ENCODE results near the gene MMAA. TPM values are rescaled to one million over a fixed set of nuclear protein-coding genes. Genes with fewer than 3 reads are reported as not detected.
"Not testable (repeated sequence)": the region's sequence is repeated elsewhere in the genome, so short reads cannot be mapped to it uniquely, and the experiment has no call there.

The MMAA gene
- polyA plus RNA-seq, 1 donor from 2014 or later: 7.9 TPM

DNA sequence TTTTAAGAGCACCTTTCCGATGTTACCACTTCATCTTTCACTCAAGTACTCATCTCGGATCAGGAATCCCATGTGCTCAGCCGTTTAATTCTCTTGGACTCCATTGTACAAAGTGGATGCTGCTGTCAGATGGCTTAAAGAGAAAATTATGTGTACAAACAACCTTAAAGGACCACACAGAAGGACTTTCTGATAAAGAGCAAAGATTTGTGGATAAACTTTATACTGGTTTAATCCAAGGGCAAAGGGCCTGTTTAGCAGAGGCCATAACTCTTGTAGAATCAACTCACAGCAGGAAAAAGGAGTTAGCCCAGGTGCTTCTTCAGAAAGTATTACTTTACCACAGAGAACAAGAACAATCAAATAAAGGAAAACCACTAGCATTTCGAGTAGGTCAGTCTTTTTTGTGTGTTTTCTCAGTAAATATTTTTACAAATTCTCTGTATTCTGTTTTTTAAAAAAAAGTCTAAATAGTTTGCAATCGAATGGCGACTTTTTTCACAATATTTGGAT, 20.1 kb downstream of the MMAA start:
- Histone ChIP-seq H3K9me3 (ENCODE audit: low read length) (no peaks in the 10 kb centered on the region), H4K20me1 (ENCODE audit: insufficient read depth) (no peaks in the 10 kb centered on the region), H3K4me3 (ENCODE audit: low read length) (no peak overlapping the region), H3K27ac (ENCODE audit: low read length) (no peak overlapping the region), H3K79me2 (replicated peaks; ENCODE audit: insufficient read depth, low read length) (no peaks in the 10 kb centered on the region), H3K27me3 (ENCODE audit: insufficient read depth, low read depth, low read length) (no peaks in the 10 kb centered on the region), H3K36me3 (ENCODE audit: insufficient read depth, low read length) (peaks cover 6% of the 10 kb centered on the region), H3K4me2 (ENCODE audit: low read length) (no peak overlapping the region), H3K9ac (ENCODE audit: low read length) (no peak overlapping the region), H2AFZ (ENCODE audit: low read depth, low read length) (no peak overlapping the region), H3F3A (ENCODE audit: insufficient read depth, low read length, poor library complexity, severe bottlenecking) (no peaks in the 10 kb centered on the region), H3K9me2 (ENCODE audit: insufficient read depth, low read length) (no peaks in the 10 kb centered on the region)
- no peak for TF ChIP-seq EZH2 (IDR thresholded peaks at IDR 0.05; ENCODE audit: borderline replicate concordance, insufficient read depth, low read length, poor library complexity, severe bottlenecking)
- no peak for TF ChIP-seq SMC3 (conservative IDR thresholded peaks at IDR 0.05; ENCODE audit: poor library complexity)
- TF ChIP-seq TAF1 (IDR thresholded peaks at IDR 0.05; ENCODE audit: low read depth): no peak
- no peak for TF ChIP-seq EP300 (conservative IDR thresholded peaks at IDR 0.05; ENCODE audit: poor library complexity, severe bottlenecking)
- TF ChIP-seq POLR2AphosphoS5 (IDR thresholded peaks at IDR 0.05): no peak
- no peak for TF ChIP-seq MXI1 (conservative IDR thresholded peaks at IDR 0.05; ENCODE audit: poor library complexity, severe bottlenecking)
- TF ChIP-seq, protein P1, sequence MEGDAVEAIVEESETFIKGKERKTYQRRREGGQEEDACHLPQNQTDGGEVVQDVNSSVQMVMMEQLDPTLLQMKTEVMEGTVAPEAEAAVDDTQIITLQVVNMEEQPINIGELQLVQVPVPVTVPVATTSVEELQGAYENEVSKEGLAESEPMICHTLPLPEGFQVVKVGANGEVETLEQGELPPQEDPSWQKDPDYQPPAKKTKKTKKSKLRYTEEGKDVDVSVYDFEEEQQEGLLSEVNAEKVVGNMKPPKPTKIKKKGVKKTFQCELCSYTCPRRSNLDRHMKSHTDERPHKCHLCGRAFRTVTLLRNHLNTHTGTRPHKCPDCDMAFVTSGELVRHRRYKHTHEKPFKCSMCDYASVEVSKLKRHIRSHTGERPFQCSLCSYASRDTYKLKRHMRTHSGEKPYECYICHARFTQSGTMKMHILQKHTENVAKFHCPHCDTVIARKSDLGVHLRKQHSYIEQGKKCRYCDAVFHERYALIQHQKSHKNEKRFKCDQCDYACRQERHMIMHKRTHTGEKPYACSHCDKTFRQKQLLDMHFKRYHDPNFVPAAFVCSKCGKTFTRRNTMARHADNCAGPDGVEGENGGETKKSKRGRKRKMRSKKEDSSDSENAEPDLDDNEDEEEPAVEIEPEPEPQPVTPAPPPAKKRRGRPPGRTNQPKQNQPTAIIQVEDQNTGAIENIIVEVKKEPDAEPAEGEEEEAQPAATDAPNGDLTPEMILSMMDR (IDR thresholded peaks at IDR 0.05; ENCODE audit: poor library complexity, severe bottlenecking): no peak
- TF ChIP-seq RAD21 (conservative IDR thresholded peaks at IDR 0.05): no peak
- TF ChIP-seq, protein P2, sequence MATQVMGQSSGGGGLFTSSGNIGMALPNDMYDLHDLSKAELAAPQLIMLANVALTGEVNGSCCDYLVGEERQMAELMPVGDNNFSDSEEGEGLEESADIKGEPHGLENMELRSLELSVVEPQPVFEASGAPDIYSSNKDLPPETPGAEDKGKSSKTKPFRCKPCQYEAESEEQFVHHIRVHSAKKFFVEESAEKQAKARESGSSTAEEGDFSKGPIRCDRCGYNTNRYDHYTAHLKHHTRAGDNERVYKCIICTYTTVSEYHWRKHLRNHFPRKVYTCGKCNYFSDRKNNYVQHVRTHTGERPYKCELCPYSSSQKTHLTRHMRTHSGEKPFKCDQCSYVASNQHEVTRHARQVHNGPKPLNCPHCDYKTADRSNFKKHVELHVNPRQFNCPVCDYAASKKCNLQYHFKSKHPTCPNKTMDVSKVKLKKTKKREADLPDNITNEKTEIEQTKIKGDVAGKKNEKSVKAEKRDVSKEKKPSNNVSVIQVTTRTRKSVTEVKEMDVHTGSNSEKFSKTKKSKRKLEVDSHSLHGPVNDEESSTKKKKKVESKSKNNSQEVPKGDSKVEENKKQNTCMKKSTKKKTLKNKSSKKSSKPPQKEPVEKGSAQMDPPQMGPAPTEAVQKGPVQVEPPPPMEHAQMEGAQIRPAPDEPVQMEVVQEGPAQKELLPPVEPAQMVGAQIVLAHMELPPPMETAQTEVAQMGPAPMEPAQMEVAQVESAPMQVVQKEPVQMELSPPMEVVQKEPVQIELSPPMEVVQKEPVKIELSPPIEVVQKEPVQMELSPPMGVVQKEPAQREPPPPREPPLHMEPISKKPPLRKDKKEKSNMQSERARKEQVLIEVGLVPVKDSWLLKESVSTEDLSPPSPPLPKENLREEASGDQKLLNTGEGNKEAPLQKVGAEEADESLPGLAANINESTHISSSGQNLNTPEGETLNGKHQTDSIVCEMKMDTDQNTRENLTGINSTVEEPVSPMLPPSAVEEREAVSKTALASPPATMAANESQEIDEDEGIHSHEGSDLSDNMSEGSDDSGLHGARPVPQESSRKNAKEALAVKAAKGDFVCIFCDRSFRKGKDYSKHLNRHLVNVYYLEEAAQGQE (IDR thresholded peaks at IDR 0.05; ENCODE audit: borderline replicate concordance): no peak

DNA sequence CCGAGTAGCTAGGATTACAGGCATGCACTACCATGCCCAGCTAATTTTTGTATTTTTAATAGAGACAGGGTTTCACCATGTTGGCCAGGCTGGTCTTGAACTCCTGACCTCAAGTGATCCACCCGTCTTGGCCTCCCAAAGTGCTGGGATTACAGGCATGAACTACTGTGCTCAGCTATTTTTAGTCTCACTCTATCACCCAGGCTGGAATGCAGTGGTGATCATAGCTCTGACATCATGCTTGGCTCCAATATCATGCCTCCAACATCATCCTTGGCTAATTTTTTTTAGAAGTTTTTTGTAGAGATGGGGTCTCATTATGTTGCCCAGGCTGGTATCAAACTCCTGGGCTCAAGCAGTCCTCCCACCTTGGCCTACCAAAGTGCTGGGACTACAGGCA, 21.1 kb downstream of the MMAA start:
- H3K4me2 ChIP-seq (ENCODE audit: low read length); H3K4me3 ChIP-seq (ENCODE audit: low read length); H2AFZ ChIP-seq (ENCODE audit: low read depth, low read length); H3K27ac ChIP-seq (ENCODE audit: low read length); H3K27me3 ChIP-seq (ENCODE audit: insufficient read depth, low read depth, low read length); H3F3A ChIP-seq (ENCODE audit: insufficient read depth, low read length, poor library complexity, severe bottlenecking); H3K36me3 ChIP-seq (ENCODE audit: insufficient read depth, low read length); H3K79me2 ChIP-seq (replicated peaks; ENCODE audit: insufficient read depth, low read length); H3K9me3 ChIP-seq (ENCODE audit: low read length); H3K9ac ChIP-seq (ENCODE audit: low read length); H3K9me2 ChIP-seq (ENCODE audit: insufficient read depth, low read length); H4K20me1 ChIP-seq (ENCODE audit: insufficient read depth): not testable (repeated sequence)

DNA sequence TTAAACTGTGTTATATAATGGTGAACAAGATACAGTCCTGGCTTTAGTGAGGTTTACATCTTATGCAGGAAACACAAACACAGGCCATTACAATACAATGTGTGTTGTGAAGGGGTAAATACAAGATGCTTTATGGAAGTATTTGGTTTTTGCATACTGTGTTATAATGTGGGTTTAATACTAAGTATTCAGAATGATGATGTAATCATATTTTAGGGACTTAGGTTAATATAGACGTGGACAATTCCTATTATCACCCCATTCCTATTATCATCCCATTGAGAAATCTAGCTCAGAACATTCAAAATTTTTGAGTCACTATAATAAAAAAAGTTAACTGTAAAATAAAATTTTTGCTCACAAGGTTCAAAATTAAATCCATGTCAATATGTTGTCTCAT, 24.1 kb downstream of the MMAA start:
- H3K27ac ChIP-seq (ENCODE audit: low read length): no peak overlapping the region
- no peaks in the 10 kb centered on the region for H4K20me1 ChIP-seq (ENCODE audit: insufficient read depth)
- H3K36me3 ChIP-seq (ENCODE audit: insufficient read depth, low read length): peaks cover 12% of the 10 kb centered on the region
- no peak overlapping the region for H2AFZ ChIP-seq (ENCODE audit: low read depth, low read length)
- no peak overlapping the region for H3K9ac ChIP-seq (ENCODE audit: low read length)
- H3F3A ChIP-seq (ENCODE audit: insufficient read depth, low read length, poor library complexity, severe bottlenecking): no peaks in the 10 kb centered on the region
- H3K4me3 ChIP-seq (ENCODE audit: low read length): no peak overlapping the region
- no peak overlapping the region for H3K4me2 ChIP-seq (ENCODE audit: low read length)
- no peaks in the 10 kb centered on the region for H3K79me2 ChIP-seq (replicated peaks; ENCODE audit: insufficient read depth, low read length)
- no peaks in the 10 kb centered on the region for H3K9me2 ChIP-seq (ENCODE audit: insufficient read depth, low read length)
- TF ChIP-seq TAF1 (IDR thresholded peaks at IDR 0.05; ENCODE audit: low read depth): no peak
- no peak for TF ChIP-seq MXI1 (conservative IDR thresholded peaks at IDR 0.05; ENCODE audit: poor library complexity, severe bottlenecking)
- TF ChIP-seq, protein P2 (IDR thresholded peaks at IDR 0.05; ENCODE audit: borderline replicate concordance): no peak
- TF ChIP-seq RAD21 (conservative IDR thresholded peaks at IDR 0.05): no peak
- TF ChIP-seq, protein P1 (IDR thresholded peaks at IDR 0.05; ENCODE audit: poor library complexity, severe bottlenecking): no peak
- no peak for TF ChIP-seq POLR2AphosphoS5 (IDR thresholded peaks at IDR 0.05)
- no peak for TF ChIP-seq SMC3 (conservative IDR thresholded peaks at IDR 0.05; ENCODE audit: poor library complexity)
- no peak for TF ChIP-seq EZH2 (IDR thresholded peaks at IDR 0.05; ENCODE audit: borderline replicate concordance, insufficient read depth, low read length, poor library complexity, severe bottlenecking)
- H3K9me3 ChIP-seq (ENCODE audit: low read length): no peaks in the 10 kb centered on the region
- no peaks in the 10 kb centered on the region for H3K27me3 ChIP-seq (ENCODE audit: insufficient read depth, low read depth, low read length)

Data from neural cell (in vitro differentiated cells).